GM12878 (cell line): Measurements from ENCODE around the gene MAP3K7CL. TPM values are rescaled to one million over a fixed set of nuclear protein-coding genes. Genes with fewer than 3 reads are reported as not detected.

Experiments used
- BCL11A ChIP-seq: IDR thresholded peaks from 2 replicates; pipeline ENCODE4 v1.6.1; 2011; ENCODE audit warnings: low read depth, low read length
- CBX5 ChIP-seq: sonication (generic); IDR thresholded peaks from 2 replicates; pipeline ENCODE4 v1.6.1; 2016; ENCODE audit warnings: low read depth, moderate library complexity, mild to moderate bottlenecking, inconsistent platforms
- CHD2 ChIP-seq: IDR thresholded peaks from 2 replicates; pipeline ENCODE4 v1.6.1; 2011; ENCODE audit warnings: low read depth, low read length, improper control_type of control experiment, borderline replicate concordance
- FOXK2 ChIP-seq: fragments of 450-650 bp; IDR thresholded peaks from 2 replicates; pipeline ENCODE4 v1.6.1; 2017; ENCODE audit warnings: mild to moderate bottlenecking, moderate library complexity
- KAT2A ChIP-seq: conservative IDR thresholded peaks from 2 replicates; pipeline ENCODE4 v1.6.1; 2011; ENCODE audit warnings: low read depth, low read length; ENCODE audit not compliant: control insufficient read depth
- PAX8 ChIP-seq: fragments of 450-650 bp; IDR thresholded peaks from 2 replicates; pipeline ENCODE4 v1.6.1; 2017; ENCODE audit warnings: mild to moderate bottlenecking, moderate library complexity
- RAD21 ChIP-seq: IDR thresholded peaks from 2 replicates; pipeline ENCODE4 v1.6.1; 2011; ENCODE audit warnings: mild to moderate bottlenecking, low read depth, low read length, moderate library complexity; ENCODE audit not compliant: insufficient read depth
- SUZ12 ChIP-seq: fragments of 200-600 bp; sonication (generic); IDR thresholded peaks from one replicate; pipeline ENCODE4 v1.6.1; 2018; ENCODE audit warnings: antibody characterized with exemption, mild to moderate bottlenecking; ENCODE audit not compliant: unreplicated experiment
- WRNIP1 ChIP-seq: IDR thresholded peaks from 2 replicates; pipeline ENCODE4 v1.6.1; 2011; ENCODE audit warnings: low read depth, low read length, improper control_type of control experiment, borderline replicate concordance
- polyA plus RNA-seq, 11 experiments: library from polyadenylated mRNA; depleted of rRNA in 4 of 11; unstranded in 6 of 11; stranded (reverse) in 5 of 11; fragments of >200 nt; fragmentation: Nextera tagmentation in 4 of 11; fragmentation: Illumina TruSeq in 1 of 11; extraction: Ambion mirVana in 4 of 11; extraction: Trizol in 1 of 11; gene quantifications; 1 replicate in 1 of 11; 2 replicates in 10 of 11; pipeline versions ENCODE4 v1.2.1 to v1.2.3, GENCODE V29; 2011 to 2016; ENCODE audit warnings: inconsistent platforms in 2 of 11, missing spikeins in 2 of 11, low read depth in 1 of 11
- total RNA-seq, 4 experiments: library from RNA; depleted of rRNA in 3 of 4; stranded (reverse); fragments of >200 nt in 3 of 4; fragmentation: Illumina TruSeq in 1 of 4; extraction: Trizol in 1 of 4; gene quantifications; 2 replicates each; pipeline versions ENCODE4 v1.2.1 to v1.2.3, GENCODE V29; 2013 to 2021
- TF ChIP-seq, protein P1 (sequence below): fragments of 450-650 bp; IDR thresholded peaks from 2 replicates; pipeline ENCODE4 v1.6.1; 2017; ENCODE audit warnings: mild to moderate bottlenecking, moderate library complexity
- TF ChIP-seq, protein P2 (sequence below): fragments of 450-650 bp; IDR thresholded peaks from 2 replicates; pipeline ENCODE4 v1.6.1; 2017; ENCODE audit warnings: borderline replicate concordance
- TF ChIP-seq, protein P3 (sequence below): fragments of 450-650 bp; formaldehyde crosslinking; IDR thresholded peaks from 2 replicates; pipeline ENCODE4 v1.4.0; 2020; ENCODE audit warnings: mild to moderate bottlenecking, moderate library complexity
- TF ChIP-seq, protein P4 (sequence below): IDR thresholded peaks from 2 replicates; pipeline ENCODE4 v1.6.1; 2012; ENCODE audit warnings: low read length, inconsistent platforms

Gene MAP3K7CL
- total and polyA plus RNA-seq, 10 of the 15 experiments (the other 5 are each of a cell fraction or from before 2014, with no cell fraction given), result 3.2 to 19.7 (median 6.6) TPM

DNA sequence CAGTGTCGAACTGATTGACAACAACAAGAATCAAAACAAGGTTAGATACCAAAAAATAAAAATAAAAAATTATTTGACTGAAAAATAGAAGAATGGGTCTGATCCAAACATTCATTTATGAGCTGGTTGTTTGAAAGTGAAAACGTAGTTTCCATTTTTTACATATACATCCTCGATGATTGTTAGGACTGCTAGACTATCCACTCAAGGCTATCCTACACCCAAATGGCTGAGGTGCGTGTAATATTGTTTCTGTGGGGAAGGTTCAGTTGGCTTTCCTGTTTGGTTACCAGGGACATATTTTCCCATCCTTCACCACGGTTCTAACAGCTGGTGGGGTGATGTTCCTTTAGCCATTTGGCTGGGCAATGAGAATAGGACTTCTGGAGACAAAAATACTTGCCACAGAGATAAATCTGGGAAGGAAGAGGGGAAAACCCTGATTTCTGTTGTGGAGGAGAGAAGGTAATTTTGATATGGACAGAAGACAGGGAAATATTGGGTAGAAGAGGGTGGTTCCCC, 66.3 kb downstream of the MAP3K7CL start (continued):
- TF ChIP-seq, protein P1, sequence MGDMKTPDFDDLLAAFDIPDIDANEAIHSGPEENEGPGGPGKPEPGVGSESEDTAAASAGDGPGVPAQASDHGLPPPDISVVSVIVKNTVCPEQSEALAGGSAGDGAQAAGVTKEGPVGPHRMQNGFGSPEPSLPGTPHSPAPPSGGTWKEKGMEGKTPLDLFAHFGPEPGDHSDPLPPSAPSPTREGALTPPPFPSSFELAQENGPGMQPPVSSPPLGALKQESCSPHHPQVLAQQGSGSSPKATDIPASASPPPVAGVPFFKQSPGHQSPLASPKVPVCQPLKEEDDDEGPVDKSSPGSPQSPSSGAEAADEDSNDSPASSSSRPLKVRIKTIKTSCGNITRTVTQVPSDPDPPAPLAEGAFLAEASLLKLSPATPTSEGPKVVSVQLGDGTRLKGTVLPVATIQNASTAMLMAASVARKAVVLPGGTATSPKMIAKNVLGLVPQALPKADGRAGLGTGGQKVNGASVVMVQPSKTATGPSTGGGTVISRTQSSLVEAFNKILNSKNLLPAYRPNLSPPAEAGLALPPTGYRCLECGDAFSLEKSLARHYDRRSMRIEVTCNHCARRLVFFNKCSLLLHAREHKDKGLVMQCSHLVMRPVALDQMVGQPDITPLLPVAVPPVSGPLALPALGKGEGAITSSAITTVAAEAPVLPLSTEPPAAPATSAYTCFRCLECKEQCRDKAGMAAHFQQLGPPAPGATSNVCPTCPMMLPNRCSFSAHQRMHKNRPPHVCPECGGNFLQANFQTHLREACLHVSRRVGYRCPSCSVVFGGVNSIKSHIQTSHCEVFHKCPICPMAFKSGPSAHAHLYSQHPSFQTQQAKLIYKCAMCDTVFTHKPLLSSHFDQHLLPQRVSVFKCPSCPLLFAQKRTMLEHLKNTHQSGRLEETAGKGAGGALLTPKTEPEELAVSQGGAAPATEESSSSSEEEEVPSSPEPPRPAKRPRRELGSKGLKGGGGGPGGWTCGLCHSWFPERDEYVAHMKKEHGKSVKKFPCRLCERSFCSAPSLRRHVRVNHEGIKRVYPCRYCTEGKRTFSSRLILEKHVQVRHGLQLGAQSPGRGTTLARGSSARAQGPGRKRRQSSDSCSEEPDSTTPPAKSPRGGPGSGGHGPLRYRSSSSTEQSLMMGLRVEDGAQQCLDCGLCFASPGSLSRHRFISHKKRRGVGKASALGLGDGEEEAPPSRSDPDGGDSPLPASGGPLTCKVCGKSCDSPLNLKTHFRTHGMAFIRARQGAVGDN, result no peak; the same call in 1 of the 2 replicates
- TF ChIP-seq CBX5, result peak; percentile 11; the same call in 1 of the 2 replicates
- TF ChIP-seq, protein P2, sequence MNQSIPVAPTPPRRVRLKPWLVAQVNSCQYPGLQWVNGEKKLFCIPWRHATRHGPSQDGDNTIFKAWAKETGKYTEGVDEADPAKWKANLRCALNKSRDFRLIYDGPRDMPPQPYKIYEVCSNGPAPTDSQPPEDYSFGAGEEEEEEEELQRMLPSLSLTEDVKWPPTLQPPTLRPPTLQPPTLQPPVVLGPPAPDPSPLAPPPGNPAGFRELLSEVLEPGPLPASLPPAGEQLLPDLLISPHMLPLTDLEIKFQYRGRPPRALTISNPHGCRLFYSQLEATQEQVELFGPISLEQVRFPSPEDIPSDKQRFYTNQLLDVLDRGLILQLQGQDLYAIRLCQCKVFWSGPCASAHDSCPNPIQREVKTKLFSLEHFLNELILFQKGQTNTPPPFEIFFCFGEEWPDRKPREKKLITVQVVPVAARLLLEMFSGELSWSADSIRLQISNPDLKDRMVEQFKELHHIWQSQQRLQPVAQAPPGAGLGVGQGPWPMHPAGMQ, result no peak
- TF ChIP-seq SUZ12, result no peak
- TF ChIP-seq WRNIP1, result no peak
- no peak for TF ChIP-seq RAD21
- TF ChIP-seq PAX8, result no peak
- no peak for TF ChIP-seq FOXK2
- TF ChIP-seq, protein P3, sequence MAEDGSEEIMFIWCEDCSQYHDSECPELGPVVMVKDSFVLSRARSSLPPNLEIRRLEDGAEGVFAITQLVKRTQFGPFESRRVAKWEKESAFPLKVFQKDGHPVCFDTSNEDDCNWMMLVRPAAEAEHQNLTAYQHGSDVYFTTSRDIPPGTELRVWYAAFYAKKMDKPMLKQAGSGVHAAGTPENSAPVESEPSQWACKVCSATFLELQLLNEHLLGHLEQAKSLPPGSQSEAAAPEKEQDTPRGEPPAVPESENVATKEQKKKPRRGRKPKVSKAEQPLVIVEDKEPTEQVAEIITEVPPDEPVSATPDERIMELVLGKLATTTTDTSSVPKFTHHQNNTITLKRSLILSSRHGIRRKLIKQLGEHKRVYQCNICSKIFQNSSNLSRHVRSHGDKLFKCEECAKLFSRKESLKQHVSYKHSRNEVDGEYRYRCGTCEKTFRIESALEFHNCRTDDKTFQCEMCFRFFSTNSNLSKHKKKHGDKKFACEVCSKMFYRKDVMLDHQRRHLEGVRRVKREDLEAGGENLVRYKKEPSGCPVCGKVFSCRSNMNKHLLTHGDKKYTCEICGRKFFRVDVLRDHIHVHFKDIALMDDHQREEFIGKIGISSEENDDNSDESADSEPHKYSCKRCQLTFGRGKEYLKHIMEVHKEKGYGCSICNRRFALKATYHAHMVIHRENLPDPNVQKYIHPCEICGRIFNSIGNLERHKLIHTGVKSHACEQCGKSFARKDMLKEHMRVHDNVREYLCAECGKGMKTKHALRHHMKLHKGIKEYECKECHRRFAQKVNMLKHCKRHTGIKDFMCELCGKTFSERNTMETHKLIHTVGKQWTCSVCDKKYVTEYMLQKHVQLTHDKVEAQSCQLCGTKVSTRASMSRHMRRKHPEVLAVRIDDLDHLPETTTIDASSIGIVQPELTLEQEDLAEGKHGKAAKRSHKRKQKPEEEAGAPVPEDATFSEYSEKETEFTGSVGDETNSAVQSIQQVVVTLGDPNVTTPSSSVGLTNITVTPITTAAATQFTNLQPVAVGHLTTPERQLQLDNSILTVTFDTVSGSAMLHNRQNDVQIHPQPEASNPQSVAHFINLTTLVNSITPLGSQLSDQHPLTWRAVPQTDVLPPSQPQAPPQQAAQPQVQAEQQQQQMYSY, result no peak
- no peak for TF ChIP-seq KAT2A
- no peak for TF ChIP-seq CHD2
- TF ChIP-seq, protein P4, sequence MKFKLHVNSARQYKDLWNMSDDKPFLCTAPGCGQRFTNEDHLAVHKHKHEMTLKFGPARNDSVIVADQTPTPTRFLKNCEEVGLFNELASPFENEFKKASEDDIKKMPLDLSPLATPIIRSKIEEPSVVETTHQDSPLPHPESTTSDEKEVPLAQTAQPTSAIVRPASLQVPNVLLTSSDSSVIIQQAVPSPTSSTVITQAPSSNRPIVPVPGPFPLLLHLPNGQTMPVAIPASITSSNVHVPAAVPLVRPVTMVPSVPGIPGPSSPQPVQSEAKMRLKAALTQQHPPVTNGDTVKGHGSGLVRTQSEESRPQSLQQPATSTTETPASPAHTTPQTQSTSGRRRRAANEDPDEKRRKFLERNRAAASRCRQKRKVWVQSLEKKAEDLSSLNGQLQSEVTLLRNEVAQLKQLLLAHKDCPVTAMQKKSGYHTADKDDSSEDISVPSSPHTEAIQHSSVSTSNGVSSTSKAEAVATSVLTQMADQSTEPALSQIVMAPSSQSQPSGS, result peak; percentile 47
- TF ChIP-seq BCL11A, result no peak
